H54 (cell line): ENCODE data around the gene NTSR2.

Source experiments
- DNase-seq: peaks from one replicate; pipeline ENCODE4 v3.0.0; 2011; ENCODE audit warnings: low spot score, mixed read lengths; ENCODE audit not compliant: insufficient read length
- FAIRE-seq: peaks from 3 replicates; lab custom pipeline; 2011; peaks lifted over from hg19 to GRCh38; lab: Jason Lieb, UNC
- POLR2A ChIP-seq: IDR thresholded peaks from 2 replicates; pipeline ENCODE4 v1.6.1; 2011; ENCODE audit warnings: low read depth, mild to moderate bottlenecking, low read length

NTSR2 gene

GRCh38 chr2:11624893-11625292 is 45.1 kb downstream of the NTSR2 start:
- TF ChIP-seq POLR2A: no peak
- no peak for FAIRE-seq
- no peak for DNase-seq

DNA sequence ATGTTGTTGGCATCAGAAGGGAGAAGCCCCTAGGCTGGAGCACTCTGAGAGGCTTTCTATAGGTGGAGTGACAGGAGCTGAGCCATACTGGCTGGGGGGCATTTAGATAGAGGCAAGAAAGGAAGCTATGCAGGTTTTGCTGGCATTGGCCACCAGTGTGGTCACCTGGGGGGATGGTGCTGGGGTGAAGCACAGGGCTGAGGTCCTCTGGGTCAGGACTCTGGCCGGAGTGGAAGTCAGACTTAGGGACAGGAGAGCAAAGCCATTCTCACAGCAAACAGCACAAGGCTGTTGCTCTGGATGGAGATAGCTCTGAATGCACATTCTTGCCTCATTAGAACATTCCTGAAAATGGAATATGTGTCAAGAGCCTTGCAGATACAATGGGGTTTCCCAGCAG is 47.4 kb downstream of the NTSR2 start:
- DNase-seq (no peak), FAIRE-seq (no peak)
- TF ChIP-seq POLR2A: no peak

DNA sequence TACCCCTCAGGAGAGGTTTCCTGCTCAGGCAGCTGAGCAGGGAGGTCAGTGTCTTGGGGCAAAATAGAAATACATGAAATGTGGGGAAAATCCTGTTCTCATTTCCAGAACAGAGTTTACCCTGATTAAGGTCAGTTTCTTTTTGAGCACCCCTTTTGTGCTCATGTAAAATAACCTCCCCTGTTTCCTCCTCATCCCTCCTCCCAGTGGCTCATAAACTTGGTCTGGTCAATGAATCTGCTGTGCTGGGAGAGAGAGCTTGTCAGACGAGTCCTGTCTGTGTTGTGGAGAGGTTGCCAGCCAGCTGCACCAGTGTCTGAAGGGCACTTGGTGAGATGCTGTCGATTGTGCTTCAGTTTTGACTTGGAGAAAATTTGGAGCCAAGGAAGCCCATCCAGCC is 48.6 kb downstream of the NTSR2 start:
- FAIRE-seq: no peak
- no peak for DNase-seq
- no peak for TF ChIP-seq POLR2A

- DNase-seq: no peak
- no peak for TF ChIP-seq POLR2A
- FAIRE-seq: no peak
These were observed 51.3 kb downstream of the NTSR2 start for GRCh38 chr2:11618708-11619062.

GRCh38 chr2:11617984-11618707 is 51.8 kb downstream of the NTSR2 start:
- FAIRE-seq (no peak), DNase-seq (no peak)
- no peak for TF ChIP-seq POLR2A

- no peak for TF ChIP-seq POLR2A
- FAIRE-seq: no peak
- DNase-seq: no peak
These were observed 52.5 kb downstream of the NTSR2 start for GRCh38 chr2:11617527-11617926.

DNA sequence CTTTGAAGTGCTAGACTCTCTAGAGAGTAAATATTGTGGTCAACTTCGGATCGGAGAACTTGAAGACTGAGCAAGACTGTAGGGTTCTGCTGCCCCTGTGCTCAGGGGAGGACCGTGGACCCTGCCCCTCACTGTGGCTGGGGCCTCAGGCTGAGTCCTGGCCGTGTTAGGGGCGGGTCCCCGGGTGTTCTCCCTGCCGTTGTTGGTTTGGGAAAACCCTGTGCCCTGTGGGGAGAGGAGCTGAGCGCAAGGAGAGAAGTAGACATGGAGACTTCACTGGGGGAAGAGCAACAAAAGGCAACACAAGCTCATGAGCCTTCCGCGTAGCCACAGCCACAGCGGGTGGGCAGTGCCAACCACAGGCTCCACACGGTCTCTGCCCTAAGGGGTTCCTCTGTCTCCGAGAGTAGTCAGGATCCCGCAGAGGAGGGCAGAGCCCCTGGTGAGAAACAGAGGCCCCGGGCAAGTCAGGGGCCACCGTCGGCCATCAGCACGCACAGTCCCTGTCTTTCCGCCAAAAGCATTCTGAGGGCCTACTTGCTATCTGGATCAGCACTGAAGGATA is 53.1 kb downstream of the NTSR2 start:
- FAIRE-seq (no peak), DNase-seq (no peak)
- TF ChIP-seq POLR2A: no peak

GRCh38 chr2:11616097-11616687 is 53.8 kb downstream of the NTSR2 start:
- no peak for FAIRE-seq
- TF ChIP-seq POLR2A: no peak
- no peak for DNase-seq

DNA sequence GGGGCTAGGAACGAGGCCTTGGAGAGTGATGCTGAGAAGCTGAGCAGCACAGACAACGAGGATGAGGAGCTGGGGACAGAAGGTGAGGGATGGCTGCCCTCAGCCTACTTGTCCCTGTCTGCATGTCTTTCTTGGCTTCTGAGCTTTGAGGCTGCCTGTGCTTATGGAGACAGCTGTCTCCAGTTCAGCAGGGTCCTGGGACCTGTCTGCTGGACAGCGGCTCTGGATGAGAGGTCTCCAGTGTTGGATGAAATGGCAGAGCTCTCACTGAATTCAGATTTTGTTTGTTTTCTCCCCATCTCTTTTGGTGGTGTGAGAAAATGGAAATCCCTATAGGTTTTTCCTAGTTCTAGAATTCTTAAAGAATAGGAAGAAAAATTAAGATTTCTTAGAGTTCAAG is 54.8 kb downstream of the NTSR2 start:
- TF ChIP-seq POLR2A: no peak
- no peak for FAIRE-seq

DNA sequence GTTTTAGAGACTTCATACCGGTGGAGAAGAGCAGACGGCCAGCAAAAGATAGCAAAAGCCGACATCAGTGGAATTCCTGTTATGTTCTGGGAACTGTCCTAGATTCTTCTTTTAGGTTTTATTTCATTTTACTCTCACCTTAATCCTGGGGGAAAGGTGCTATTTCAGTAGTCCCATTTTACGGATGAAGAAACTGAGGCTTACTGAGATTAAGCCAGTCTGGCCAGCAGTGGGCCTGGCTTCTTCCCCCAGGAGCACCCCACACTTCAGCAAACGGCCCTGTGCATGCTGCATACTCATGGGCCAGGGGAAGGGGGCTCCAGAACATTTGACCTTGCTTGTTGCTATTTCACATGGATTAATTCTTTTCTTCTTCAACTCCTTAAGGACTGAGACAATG is 56.7 kb downstream of the NTSR2 start:
- DNase-seq (no peak), FAIRE-seq (no peak)
- TF ChIP-seq POLR2A: no peak

More for the DNA sequence above, 54.8 kb downstream of the NTSR2 start:
- DNase-seq: no peak

DNA sequence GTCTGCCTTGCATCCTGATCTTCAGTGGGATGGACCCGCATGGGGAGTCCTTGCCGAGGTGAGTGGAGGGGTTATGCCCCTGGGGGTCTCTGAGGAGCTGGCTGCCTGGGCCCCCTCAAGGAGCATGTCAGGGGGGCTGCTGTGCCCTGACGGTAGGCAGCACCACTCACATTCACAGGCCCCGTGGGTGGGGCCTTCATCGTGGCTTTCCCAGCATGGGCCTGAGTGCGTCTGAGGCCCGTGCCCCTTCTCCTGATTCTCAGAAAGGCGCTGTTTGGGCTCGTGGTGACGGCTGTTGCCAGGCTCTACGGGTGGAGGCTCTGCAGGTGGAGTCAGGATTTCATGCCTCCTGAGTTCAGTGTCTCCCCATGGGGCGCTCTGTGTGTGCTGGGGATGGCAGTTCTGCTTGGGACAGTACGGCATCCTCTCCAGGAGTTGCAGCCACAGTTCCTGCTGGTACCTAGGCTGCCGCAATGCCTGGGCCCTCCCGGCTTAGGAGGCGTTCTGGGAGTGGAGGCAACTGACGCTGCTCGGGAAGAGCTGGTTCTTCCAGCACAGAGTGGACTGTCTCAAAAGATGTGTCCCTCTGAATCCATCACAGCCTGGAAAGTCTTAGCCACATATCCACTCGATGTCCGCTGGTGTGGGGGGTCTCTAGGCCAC is 57.3 kb downstream of the NTSR2 start:
- FAIRE-seq (no peak), DNase-seq (no peak)
- no peak for TF ChIP-seq POLR2A

GRCh38 chr2:11611251-11611650 is 58.7 kb downstream of the NTSR2 start:
- no peak for FAIRE-seq
- TF ChIP-seq POLR2A: no peak
- DNase-seq: no peak

GRCh38 chr2:11610624-11611242 is 59.3 kb downstream of the NTSR2 start:
- no peak for TF ChIP-seq POLR2A
- DNase-seq (no peak), FAIRE-seq (no peak)
